A549 (cell line): ENCODE results near the gene TRPM2.

Experiments
- EP300 ChIP-seq, 2 experiments: fragments of >200 bp; sonication (Bioruptor Twin); formaldehyde crosslinking; IDR thresholded peaks; 2 replicates in 1 of 2; 3 replicates in 1 of 2; pipeline ENCODE4 v1.6.1; 2016 to 2017
- FOSL2 ChIP-seq, 2 experiments: fragments of 450-650 bp in 1 of 2; fragments of >200 bp in 1 of 2; sonication (Bioruptor Twin) in 1 of 2; formaldehyde crosslinking; IDR thresholded peaks; 2 replicates each; pipeline versions ENCODE4 v1.5.0 to v1.6.1; 2016 to 2020; ENCODE audit warnings: mild to moderate bottlenecking in 1 of 2, moderate library complexity in 1 of 2
- HDAC2 ChIP-seq: fragments of 200-600 bp; sonication (generic); IDR thresholded peaks from 2 replicates; pipeline ENCODE4 v1.6.1; 2016
- HOXA7 ChIP-seq: fragments of 250-450 bp; sonication (Bioruptor Pico); IDR thresholded peaks from 2 replicates; pipeline ENCODE4 v1.5.0; 2020; ENCODE audit warnings: mild to moderate bottlenecking, moderate library complexity
- JUN ChIP-seq, 2 experiments: fragments of >200 bp; sonication (Bioruptor Twin); formaldehyde crosslinking; IDR thresholded peaks; 2 replicates in 1 of 2; 3 replicates in 1 of 2; pipeline ENCODE4 v1.6.1; 2016 to 2017
- MAZ ChIP-seq: fragments of 150-350 bp; IDR thresholded peaks from 2 replicates; pipeline ENCODE4 v1.6.1; 2014; ENCODE audit warnings: antibody characterized with exemption, low read depth, low read length, borderline replicate concordance
- NPAS2 ChIP-seq: fragments of 250-450 bp; sonication (Bioruptor Pico); IDR thresholded peaks from 2 replicates; pipeline ENCODE4 v1.8.0; 2022; ENCODE audit warnings: mild to moderate bottlenecking, moderate library complexity, borderline replicate concordance
- POLR2A ChIP-seq: IDR thresholded peaks from 2 replicates; pipeline ENCODE4 v1.6.1; 2012; ENCODE audit warnings: mild to moderate bottlenecking, low read length
- TF ChIP-seq, protein P1 (sequence below): fragments of >200 bp; sonication (Bioruptor Twin); formaldehyde crosslinking; IDR thresholded peaks from 3 replicates; pipeline ENCODE4 v1.5.1; 2016
- TF ChIP-seq, protein P2 (sequence below): fragments of 200-600 bp; sonication (generic); IDR thresholded peaks from 2 replicates; pipeline ENCODE4 v1.6.1; 2016; ENCODE audit warnings: antibody characterized with exemption, mild to moderate bottlenecking, moderate library complexity
- TF ChIP-seq, protein P3 (sequence below): fragments of 450-650 bp; IDR thresholded peaks from 2 replicates; pipeline ENCODE4 v1.6.1; 2014; ENCODE audit warnings: antibody characterized with exemption
- TF ChIP-seq, protein P4 (sequence below): fragments of >200 bp; sonication (Bioruptor Twin); formaldehyde crosslinking; IDR thresholded peaks from 2 replicates; pipeline ENCODE4 v1.6.1; 2016
- TF ChIP-seq, protein P5 (sequence below): IDR thresholded peaks from 2 replicates; pipeline ENCODE4 v1.6.1; 2012

DNA sequence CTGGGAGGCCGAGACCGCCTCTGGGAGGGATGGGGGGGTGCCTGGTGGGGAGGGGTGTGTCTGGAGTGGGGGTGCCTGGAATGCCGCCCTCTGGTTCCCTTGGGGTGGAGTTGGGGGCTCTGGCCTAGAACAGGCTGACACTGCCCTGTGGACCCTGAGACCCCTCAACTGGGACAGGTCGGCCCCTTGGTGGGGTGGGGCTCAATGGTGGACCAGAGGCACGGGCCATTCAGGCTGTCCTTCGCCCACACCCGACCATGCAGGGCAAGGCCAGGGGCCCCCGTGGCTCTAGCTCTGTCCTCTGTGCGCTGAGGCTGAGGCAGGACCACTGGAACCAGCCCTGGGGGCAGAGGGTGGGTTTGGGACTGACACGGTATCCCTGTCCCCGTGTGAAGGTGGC lies 38.9 kb upstream of the TRPM2 start:
- TF ChIP-seq MAZ (no peak), HOXA7 (CRISPR knock-in tag) (no peak), NPAS2 (CRISPR knock-in tag) (no peak), POLR2A (no peak), HDAC2 (no peak), FOSL2 (IDR thresholded peaks at IDR 0.05) (no peak), FOSL2 (CRISPR knock-in tag; IDR thresholded peaks at IDR 0.05) (no peak), JUN (IDR thresholded peaks at IDR 0.05) (no peak), EP300 (IDR thresholded peaks at IDR 0.05) (no peak)
- TF ChIP-seq, protein P1, sequence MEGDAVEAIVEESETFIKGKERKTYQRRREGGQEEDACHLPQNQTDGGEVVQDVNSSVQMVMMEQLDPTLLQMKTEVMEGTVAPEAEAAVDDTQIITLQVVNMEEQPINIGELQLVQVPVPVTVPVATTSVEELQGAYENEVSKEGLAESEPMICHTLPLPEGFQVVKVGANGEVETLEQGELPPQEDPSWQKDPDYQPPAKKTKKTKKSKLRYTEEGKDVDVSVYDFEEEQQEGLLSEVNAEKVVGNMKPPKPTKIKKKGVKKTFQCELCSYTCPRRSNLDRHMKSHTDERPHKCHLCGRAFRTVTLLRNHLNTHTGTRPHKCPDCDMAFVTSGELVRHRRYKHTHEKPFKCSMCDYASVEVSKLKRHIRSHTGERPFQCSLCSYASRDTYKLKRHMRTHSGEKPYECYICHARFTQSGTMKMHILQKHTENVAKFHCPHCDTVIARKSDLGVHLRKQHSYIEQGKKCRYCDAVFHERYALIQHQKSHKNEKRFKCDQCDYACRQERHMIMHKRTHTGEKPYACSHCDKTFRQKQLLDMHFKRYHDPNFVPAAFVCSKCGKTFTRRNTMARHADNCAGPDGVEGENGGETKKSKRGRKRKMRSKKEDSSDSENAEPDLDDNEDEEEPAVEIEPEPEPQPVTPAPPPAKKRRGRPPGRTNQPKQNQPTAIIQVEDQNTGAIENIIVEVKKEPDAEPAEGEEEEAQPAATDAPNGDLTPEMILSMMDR, result no peak
- TF ChIP-seq, protein P2, sequence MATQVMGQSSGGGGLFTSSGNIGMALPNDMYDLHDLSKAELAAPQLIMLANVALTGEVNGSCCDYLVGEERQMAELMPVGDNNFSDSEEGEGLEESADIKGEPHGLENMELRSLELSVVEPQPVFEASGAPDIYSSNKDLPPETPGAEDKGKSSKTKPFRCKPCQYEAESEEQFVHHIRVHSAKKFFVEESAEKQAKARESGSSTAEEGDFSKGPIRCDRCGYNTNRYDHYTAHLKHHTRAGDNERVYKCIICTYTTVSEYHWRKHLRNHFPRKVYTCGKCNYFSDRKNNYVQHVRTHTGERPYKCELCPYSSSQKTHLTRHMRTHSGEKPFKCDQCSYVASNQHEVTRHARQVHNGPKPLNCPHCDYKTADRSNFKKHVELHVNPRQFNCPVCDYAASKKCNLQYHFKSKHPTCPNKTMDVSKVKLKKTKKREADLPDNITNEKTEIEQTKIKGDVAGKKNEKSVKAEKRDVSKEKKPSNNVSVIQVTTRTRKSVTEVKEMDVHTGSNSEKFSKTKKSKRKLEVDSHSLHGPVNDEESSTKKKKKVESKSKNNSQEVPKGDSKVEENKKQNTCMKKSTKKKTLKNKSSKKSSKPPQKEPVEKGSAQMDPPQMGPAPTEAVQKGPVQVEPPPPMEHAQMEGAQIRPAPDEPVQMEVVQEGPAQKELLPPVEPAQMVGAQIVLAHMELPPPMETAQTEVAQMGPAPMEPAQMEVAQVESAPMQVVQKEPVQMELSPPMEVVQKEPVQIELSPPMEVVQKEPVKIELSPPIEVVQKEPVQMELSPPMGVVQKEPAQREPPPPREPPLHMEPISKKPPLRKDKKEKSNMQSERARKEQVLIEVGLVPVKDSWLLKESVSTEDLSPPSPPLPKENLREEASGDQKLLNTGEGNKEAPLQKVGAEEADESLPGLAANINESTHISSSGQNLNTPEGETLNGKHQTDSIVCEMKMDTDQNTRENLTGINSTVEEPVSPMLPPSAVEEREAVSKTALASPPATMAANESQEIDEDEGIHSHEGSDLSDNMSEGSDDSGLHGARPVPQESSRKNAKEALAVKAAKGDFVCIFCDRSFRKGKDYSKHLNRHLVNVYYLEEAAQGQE, result no peak
- TF ChIP-seq, protein P3, sequence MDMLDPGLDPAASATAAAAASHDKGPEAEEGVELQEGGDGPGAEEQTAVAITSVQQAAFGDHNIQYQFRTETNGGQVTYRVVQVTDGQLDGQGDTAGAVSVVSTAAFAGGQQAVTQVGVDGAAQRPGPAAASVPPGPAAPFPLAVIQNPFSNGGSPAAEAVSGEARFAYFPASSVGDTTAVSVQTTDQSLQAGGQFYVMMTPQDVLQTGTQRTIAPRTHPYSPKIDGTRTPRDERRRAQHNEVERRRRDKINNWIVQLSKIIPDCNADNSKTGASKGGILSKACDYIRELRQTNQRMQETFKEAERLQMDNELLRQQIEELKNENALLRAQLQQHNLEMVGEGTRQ, result no peak
- TF ChIP-seq, protein P4, sequence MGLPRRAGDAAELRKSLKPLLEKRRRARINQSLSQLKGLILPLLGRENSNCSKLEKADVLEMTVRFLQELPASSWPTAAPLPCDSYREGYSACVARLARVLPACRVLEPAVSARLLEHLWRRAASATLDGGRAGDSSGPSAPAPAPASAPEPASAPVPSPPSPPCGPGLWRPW, result no peak
- TF ChIP-seq, protein P5, sequence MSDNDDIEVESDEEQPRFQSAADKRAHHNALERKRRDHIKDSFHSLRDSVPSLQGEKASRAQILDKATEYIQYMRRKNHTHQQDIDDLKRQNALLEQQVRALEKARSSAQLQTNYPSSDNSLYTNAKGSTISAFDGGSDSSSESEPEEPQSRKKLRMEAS, result no peak
